Fibroblast of mammary gland (primary cell): ENCODE data around the gene WNK1.

Source experiments
- DNase-seq: peaks from one replicate; pipeline ENCODE4 v3.0.0-alpha.2; 2010; ENCODE audit warnings: low read depth
- H3K4me3 ChIP-seq: 2 replicates; pipeline ENCODE4 v1.5.1; 2011; ENCODE audit warnings: low read depth, mild to moderate bottlenecking, low read length, moderate library complexity; ENCODE audit not compliant: control insufficient read depth
- TF ChIP-seq, protein P1 (sequence below): conservative IDR thresholded peaks from 2 replicates; pipeline ENCODE4 v1.5.1; 2011; ENCODE audit warnings: low read depth, low read length, inconsistent platforms; ENCODE audit not compliant: control insufficient read depth, insufficient read depth

Gene WNK1

DNA sequence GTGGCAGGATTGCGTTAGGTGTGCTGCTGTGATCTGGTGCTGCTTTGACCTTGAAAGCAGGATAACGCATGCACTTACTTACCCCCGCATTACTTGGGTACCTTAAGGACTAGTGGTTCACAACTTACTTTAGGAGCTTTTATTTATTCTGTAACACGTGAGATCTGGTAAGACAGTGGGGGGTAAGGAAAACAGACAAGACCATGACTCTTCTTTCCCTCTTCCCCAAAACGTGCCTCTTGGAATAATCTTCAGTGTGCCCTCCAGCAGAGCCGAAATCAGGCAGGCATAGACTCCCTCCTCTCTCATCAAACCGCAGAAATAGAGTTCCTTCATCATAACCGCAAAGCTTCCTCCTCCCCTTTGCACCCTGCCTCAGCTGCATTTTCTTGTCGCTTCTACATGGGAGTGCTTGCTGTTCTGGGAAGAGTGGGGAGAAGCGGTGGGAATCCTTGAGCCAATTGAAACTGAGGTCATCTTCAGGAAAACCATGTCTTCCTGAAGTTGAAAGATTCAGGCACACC lies 153.7 kb downstream of the WNK1 start:
- no peak for DNase-seq
- no peak overlapping the region for H3K4me3 ChIP-seq
- TF ChIP-seq, protein P1, sequence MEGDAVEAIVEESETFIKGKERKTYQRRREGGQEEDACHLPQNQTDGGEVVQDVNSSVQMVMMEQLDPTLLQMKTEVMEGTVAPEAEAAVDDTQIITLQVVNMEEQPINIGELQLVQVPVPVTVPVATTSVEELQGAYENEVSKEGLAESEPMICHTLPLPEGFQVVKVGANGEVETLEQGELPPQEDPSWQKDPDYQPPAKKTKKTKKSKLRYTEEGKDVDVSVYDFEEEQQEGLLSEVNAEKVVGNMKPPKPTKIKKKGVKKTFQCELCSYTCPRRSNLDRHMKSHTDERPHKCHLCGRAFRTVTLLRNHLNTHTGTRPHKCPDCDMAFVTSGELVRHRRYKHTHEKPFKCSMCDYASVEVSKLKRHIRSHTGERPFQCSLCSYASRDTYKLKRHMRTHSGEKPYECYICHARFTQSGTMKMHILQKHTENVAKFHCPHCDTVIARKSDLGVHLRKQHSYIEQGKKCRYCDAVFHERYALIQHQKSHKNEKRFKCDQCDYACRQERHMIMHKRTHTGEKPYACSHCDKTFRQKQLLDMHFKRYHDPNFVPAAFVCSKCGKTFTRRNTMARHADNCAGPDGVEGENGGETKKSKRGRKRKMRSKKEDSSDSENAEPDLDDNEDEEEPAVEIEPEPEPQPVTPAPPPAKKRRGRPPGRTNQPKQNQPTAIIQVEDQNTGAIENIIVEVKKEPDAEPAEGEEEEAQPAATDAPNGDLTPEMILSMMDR = no peak

DNA sequence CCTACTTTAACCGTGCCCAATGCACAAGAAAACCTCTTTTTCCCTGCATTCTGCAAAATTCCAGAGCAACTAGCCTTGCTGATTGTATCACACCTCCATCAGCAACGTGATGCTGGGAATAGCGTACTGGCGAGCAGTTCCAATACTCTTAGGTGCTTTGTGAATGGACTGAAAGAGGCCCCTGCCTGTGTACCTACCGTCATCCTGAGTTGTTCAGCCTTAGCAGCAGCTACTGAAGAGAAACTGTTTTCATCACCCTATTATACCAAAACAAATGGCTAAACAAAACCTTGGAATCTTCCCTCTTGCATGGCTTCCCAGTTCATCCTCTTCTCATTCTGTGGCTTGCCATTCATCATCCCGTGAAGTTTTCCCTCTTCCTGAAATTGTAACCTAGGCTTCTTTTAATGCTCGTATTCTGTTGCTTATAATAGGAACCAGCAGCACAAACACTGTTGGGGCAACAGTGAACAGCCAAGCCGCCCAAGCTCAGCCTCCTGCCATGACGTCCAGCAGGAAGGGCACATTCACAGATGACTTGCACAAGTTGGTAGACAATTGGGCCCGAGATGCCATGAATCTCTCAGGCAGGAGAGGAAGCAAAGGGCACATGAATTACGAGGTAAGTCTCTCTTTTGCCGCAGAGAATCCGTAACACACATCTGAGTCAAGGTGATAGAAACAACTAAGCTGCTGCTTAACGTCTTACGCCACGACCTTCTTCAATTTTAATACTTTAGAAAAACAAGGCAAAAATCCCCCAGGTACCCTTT lies 155.2 kb downstream of the WNK1 start:
- no peak for DNase-seq
- TF ChIP-seq, protein P1 = no peak
- H3K4me3 ChIP-seq = no peak overlapping the region

DNA sequence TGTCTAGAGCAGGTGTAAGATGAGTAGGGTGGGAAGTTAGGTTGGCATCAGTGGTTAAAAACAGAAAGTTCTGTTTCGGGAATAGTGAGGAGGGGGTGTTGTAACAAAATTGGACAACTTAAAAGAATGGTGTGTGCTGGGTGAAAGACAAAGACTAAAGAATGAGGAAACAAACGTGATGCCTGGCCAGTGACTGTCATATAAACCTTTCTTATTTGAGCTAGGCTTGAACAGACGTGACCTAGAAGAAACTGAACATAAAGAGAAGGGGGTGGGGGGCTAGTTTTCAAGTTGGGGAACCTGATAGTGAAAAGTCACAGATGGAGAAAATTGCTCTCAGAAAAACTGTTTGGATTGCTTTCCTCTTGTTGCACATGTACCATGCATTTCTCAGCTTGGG lies 157.5 kb downstream of the WNK1 start:
- no peak for DNase-seq
- TF ChIP-seq, protein P1 = no peak
- no peak overlapping the region for H3K4me3 ChIP-seq

DNA sequence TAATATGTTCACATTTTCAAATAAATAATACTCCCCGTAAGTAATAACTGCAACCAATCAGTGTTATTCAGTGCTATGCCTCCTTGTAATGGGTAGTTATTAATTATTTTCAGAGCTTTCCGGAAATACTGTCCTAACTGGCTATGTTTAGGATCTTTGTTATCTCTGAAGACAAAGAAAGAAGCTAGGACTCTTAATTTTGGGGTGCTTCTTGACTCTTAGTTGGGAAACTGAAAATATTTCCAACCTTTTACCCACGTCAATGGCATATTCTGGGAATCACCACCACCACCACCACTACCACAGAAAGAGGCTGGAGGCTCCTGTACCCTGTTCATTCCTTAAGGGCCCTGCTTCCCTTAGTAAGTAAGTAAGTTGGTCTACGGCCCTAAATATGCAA lies 158.0 kb downstream of the WNK1 start:
- no peak for DNase-seq
- TF ChIP-seq, protein P1 = no peak
- no peak overlapping the region for H3K4me3 ChIP-seq

DNA sequence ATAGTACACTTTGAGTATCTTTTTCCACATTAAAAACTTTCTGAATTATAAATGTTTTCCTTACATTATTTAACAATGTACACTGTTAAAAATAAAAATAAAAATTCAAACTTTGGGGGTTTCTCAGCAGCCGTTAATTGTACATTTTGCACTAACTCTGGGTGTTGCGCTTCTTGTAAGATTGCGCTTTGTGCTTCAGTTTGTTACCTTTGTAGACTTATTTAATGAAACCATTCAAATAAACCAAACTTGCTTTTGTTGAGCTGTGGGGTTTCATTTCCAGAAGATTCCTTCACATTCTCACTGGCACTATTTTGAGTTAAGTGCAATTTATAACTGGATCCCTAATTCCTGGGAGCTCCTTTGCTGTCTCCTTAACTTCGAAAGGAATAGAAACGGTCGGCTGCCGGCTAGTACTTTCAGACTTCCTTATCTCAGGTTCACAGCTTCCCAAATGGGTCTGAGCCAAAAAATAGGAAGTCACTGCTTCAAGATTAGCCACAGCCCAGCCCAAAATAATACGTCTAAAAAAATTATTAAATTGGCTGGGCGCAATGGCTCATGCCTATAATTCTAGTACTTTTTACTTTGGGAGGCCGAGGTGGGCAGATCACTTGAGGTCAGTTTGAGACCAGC lies 158.9 kb downstream of the WNK1 start:
- DNase-seq = no peak
- H3K4me3 ChIP-seq = no peak overlapping the region
- TF ChIP-seq, protein P1 = no peak

DNA sequence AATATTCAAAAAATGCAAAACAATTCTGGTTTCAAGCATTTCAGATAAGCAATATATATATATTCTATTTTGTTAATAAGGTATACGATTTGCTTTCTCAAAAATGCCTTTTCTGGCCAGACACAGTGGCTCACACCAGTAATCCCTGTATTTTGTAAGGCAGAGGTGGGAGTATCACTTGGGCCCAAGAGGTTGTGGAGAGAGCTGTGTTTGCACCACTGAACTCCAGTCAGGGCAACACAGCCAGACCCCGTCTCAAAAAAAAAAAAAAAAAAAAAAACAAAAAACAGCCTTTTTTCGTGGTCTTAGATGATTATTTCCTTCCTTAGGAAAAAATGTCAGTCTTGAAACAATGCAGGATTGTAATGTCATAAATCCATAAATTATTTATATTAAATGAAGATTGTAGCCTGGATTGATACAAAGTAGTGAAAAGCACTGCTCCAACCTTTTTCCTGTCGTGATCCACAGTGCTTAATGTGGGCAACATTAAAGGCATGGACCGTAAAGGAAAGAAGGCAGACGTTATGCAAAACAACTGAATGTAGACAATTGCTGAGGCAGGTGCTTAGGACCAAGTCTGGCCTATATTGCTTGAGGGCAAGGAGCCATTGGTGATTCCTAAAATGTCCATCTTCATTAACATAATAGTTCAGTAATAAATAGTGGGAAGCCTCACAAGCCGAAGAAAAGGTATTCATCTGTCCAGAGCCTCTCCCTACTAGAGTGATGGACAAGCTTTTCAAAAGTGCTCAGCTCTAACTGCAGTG lies 160.3 kb downstream of the WNK1 start:
- no peak overlapping the region for H3K4me3 ChIP-seq
- no peak for DNase-seq
- TF ChIP-seq, protein P1 = no peak
